PFSK-1 (cell line): ENCODE data around the gene STARD7.

Experiments used
- POLR2AphosphoS5 ChIP-seq: IDR thresholded peaks from 2 replicates; pipeline ENCODE4 v1.6.1; 2012; ENCODE audit warnings: low read depth, mild to moderate bottlenecking, control low read depth, low read length, moderate library complexity
- SIN3A ChIP-seq: IDR thresholded peaks from 2 replicates; pipeline ENCODE4 v1.6.1; 2012; ENCODE audit warnings: mild to moderate bottlenecking, low read length, moderate library complexity, borderline replicate concordance; ENCODE audit not compliant: insufficient read depth
- TF ChIP-seq, protein P1 (sequence below), 2 experiments: IDR thresholded peaks; 2 replicates each; pipeline versions ENCODE4 v1.6.1 to v1.8.0; 2011 to 2012; ENCODE audit warnings: low read depth in 2 of 2, low read length in 2 of 2, control low read depth in 1 of 2, inconsistent platforms in 1 of 2, mild to moderate bottlenecking in 1 of 2, moderate library complexity in 1 of 2; ENCODE audit not compliant: insufficient read depth in 1 of 2

DNA sequence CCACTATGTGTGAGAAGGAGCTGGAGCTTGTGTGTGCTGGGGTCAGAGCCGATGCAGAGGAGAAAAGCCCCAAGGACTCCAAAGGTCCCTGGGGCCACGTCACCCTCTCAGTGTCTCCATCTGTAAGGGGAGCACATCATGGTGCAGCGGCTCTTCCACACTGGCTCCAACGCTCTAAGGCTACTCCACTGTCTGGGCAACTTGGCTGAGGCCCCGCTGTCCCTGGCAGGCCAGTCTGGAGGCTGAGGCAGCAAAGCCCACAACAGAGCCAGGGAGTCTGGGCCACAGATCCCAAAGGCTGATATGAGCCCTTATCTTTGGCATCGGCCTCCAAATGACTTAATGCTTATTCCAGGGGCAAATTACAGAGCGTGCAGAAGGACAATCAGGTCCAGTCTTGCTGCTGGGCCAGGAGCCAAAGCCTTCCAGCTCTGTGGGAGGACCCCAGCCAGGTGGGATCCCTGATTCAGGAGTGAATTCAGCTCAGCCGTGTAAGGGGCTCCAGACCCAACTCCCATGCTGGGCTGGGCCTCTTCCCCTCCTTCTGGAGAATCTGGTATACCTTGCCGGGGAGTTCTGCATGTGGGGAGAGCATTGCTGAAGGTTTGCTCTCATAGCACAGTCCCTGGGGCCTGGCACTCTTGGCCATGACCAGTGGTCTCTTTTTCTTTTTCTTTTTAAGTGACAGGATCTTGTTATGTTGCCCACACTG is 61.6 kb downstream of the STARD7 start:
- TF ChIP-seq SIN3A (no peak), POLR2AphosphoS5 (no peak)
- TF ChIP-seq, protein P1, sequence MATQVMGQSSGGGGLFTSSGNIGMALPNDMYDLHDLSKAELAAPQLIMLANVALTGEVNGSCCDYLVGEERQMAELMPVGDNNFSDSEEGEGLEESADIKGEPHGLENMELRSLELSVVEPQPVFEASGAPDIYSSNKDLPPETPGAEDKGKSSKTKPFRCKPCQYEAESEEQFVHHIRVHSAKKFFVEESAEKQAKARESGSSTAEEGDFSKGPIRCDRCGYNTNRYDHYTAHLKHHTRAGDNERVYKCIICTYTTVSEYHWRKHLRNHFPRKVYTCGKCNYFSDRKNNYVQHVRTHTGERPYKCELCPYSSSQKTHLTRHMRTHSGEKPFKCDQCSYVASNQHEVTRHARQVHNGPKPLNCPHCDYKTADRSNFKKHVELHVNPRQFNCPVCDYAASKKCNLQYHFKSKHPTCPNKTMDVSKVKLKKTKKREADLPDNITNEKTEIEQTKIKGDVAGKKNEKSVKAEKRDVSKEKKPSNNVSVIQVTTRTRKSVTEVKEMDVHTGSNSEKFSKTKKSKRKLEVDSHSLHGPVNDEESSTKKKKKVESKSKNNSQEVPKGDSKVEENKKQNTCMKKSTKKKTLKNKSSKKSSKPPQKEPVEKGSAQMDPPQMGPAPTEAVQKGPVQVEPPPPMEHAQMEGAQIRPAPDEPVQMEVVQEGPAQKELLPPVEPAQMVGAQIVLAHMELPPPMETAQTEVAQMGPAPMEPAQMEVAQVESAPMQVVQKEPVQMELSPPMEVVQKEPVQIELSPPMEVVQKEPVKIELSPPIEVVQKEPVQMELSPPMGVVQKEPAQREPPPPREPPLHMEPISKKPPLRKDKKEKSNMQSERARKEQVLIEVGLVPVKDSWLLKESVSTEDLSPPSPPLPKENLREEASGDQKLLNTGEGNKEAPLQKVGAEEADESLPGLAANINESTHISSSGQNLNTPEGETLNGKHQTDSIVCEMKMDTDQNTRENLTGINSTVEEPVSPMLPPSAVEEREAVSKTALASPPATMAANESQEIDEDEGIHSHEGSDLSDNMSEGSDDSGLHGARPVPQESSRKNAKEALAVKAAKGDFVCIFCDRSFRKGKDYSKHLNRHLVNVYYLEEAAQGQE (IDR thresholded peaks at IDR 0.05; ENCODE audit: insufficient read depth in 1 of 2, low read depth in 2 of 2, low read length in 2 of 2): no peak
